GM20431 (cell line): ENCODE results near the gene METRNL.

Experiments
- in situ Hi-C: fragments of 300-500 bp; cut with MseI, MboI; formaldehyde crosslinking; loops from one replicate; pipeline ENCODE4 v1.15.0; 2020; ENCODE audit warnings: low sequenced_read_pairs; ENCODE audit not compliant: unreplicated experiment

Gene METRNL

DNA sequence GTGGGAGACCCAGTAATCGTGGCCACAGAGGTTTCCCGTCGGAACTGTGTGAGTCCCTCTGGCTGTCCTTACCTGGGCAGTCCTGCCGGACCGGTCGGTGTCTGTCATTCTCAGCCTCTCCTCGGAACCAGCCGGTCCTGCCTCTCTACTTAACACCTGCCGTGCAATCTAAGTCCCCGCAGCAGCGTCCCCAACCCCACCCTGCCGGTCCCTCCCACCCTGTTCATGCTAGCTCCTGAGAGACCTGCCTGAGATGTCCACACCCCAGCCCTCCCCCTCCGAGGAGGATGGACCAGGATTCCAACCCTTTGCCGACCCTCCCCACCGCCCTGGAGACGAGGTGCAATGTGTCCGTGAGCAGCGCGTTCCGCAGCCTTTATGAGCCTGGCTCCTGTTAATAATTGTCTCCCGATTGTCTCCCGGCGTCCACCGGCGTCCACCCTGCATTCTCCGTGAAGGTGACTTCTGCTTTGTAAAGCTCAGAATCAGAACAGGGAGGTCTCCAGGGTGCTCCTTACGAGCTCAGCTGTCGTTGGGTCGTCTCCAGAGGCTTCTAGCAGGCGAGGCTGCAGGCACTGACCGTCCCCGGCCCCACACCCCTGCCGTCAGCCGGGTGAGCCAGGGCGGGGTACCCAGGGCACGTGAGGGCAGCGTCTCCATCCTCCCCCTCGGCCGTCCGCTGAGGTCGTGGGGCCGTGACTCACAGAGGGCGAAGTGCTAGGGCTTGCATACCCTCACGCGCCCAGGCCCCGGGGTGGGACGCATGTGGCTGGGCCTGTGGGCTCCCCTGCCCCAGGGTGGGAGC, 10.1 kb downstream of the METRNL start:
- in situ Hi-C loops = no loop called here

GRCh38 chr17:83090444-83091256, 11.2 kb downstream of the METRNL start:
- in situ Hi-C loops = no loop called here

DNA sequence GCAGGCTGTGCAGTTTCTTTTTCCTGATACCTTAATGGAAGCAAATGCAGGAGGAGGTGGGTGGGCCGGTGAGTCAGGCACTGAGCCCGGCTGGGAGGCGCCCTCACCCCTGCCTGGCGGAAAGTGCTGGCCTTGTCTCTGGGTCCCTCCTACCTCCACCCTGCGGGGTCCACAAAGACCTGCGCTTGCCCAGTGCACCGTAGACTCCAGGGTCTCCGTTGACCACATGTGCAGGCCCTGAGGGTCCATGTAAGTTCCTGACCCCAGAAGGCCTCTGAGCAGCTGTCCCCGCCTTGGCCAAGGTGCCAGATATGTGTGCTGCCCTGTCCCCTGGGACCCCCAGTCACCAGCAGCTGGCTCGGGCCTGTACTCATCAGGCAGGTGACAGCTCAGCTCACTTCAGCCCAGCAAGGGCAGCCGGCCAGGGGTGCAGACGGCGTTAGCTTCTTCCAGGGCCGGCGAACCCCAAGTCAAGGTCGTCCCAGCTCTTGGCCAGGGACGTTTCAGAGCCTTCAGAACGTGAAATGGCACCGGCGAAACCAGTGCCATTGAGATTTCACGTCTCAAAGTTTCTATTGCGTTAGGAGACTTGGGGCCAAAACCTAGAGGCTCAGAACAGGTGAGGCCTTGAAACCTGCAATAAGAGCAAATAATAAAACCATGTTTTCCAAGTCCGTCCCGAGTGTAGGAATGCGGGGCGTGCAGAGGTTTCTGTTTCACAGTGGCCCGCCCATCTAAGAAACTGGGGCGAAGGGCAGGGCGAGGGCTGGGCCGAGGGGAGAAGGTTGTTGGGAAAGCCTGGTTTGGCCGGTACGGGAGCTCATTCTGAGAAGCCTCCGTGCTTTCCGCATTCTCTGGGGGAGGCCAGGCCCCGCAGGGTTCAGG, 12.1 kb downstream of the METRNL start:
- in situ Hi-C loops = no loop called here

- in situ Hi-C loops = no loop called here
Observed at GRCh38 chr17:83092186-83092585, 12.8 kb downstream of the METRNL start.

- in situ Hi-C loops = no loop called here
Observed at GRCh38 chr17:83092931-83093330, 13.5 kb downstream of the METRNL start.

- in situ Hi-C loops = no loop called here
Observed at GRCh38 chr17:83093506-83093905, 14.1 kb downstream of the METRNL start.

DNA sequence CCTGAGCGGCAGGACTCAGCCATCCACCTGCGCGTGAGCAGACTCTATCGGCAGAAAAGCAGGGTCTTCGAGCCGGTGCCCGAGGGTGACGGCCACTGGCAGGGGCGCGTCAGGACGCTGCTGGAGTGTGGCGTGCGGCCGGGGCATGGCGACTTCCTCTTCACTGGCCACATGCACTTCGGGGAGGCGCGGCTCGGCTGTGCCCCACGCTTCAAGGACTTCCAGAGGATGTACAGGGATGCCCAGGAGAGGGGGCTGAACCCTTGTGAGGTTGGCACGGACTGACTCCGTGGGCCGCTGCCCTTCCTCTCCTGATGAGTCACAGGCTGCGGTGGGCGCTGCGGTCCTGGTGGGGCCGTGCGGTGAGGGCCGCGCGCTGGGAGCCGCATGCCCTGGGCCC, 14.9 kb downstream of the METRNL start:
- in situ Hi-C loops = no loop called here

- in situ Hi-C loops = no loop called here
Observed at GRCh38 chr17:83095016-83095415, 15.6 kb downstream of the METRNL start.

- in situ Hi-C loops = no loop called here
Observed at GRCh38 chr17:83096401-83097224, 17.2 kb downstream of the METRNL start.

DNA sequence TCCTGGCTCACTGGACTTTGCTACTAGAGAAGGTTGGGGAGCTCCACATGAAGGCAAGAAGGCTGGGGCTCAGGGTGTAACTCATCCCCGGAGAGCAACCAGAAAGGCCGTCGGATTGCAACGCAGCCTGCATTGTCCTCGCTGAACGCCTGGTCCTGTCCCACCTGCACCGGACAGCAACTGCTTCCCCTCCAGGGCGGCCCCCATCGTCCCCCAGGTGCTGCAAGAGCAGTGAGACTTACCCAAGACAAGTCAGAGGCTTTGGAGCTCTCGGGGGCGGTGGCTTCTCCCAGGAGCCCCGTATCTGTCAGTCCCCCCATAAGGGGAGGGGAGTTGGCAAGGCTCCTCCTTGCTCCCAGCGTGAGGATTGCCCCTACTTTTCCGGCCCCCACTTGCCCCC, 18.4 kb downstream of the METRNL start:
- in situ Hi-C loops = no loop called here

GRCh38 chr17:83098241-83099085, 19.1 kb downstream of the METRNL start:
- in situ Hi-C loops = no loop called here

DNA sequence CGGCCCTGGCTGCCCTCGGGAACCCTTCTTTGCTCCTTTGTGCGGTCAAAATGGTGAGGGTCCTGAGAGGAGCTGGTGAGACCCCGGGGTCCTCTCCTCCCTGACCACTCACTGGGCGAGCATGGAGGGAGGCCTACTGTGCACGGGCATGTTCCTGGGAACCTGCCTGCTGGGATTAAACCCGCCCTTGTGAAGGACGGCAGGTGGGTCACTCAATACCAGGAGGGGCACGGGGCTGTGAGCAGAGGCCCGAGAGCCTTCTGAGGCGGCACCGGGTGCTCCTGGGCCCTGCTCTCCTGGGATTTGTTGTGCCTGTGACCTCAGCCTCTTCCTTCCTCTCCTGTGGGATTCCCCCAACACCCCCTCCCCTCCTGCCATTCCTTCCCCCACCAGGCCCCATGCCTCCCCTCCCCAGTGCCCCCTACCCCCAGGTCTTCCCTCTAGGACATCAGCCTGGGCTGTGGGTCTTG, 19.7 kb downstream of the METRNL start:
- in situ Hi-C loops = no loop called here

DNA sequence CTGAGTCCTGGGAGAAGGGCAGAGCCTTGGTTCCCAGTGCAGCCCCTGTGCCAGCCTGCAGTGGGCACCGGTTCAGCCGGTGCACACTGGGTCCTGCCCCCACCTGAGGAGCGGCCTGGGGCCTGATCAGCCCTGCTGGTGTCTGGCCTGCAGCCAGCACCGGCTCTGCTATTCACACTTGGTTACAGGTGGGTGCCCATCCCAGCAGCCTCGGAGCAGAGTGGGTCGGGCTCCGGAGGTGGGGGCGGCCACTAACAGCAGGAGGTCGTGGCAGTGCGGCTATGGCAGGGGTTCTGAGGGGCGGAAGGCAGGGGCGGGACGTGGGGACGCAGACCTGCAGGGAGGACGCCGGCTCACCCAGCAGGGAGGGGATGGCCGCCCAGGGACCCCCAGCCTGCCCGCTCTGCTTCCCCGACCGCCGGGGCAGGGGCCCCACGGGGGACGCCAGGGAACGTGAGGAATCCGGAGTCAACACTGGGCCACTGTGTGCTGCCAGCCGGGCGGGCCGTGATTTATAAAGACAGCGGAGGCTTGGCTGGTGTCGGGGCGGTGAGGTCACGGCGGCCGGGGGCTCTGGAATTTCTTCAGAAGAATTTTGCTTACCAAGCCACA, 20.3 kb downstream of the METRNL start:
- in situ Hi-C loops = no loop called here

GRCh38 chr17:83100220-83100852, 20.9 kb downstream of the METRNL start:
- in situ Hi-C loops = no loop called here

DNA sequence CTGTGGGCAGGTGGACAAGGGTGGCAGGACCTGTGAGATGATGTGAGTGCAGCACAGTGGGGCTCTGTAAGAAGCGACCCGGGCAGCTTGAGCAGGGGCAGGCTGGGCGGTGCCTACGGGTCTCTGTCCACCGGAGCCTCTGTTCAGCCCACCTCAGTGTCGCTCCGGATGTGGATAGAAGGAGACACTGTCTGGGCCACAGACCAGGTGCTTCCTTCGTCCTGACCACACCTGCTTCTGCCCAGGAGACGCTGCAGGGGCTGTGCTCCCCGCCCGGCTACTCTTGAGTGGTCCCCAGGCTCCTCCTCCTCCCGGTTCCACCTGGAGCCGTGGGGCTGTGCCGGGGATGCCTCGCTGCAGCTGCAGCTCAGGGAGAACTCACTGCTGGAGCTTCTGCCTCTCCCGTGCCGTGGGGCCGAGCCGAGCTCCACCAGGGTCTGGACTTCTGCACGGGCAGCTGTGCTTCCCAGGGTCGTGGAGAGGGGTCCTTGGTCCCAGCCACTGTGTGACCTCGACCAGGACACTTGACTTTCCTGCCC, 21.5 kb downstream of the METRNL start:
- in situ Hi-C loops = no loop called here

DNA sequence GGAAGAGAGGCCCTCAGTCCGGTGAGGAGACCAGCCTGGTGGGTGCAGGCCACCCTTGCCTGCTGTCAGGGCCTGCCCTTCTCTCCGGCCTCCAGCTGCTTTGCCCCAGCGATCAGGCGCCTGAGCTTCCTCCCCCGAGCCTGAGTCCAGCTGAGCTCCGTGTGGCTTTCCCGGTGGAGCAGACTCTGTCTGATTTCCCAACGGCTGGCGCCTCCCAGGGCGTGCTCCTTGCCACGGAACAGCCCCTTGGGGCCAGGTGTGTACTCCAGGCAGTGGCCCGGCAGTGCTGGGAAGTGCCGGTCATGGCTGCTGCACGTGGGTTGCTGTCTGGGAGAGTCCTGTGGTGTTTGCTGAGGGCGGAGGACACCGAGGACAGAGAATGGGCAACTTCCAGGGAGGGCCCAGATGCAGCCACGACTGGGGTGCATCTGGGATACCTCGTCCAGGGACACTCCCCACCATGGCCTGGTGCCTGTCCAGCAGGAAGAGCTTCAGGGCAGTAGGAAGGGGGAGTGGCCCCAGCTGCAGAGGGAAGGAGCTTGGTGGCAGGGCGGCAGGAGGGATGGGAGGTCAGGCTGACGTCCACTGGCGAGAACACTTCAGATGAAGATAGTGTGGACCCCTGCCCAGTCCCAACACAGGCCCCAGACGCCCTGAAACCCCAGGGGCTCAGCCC, 22.5 kb downstream of the METRNL start:
- in situ Hi-C loops = no loop called here
